ENCODE results near the gene DCANP1.

DNA sequence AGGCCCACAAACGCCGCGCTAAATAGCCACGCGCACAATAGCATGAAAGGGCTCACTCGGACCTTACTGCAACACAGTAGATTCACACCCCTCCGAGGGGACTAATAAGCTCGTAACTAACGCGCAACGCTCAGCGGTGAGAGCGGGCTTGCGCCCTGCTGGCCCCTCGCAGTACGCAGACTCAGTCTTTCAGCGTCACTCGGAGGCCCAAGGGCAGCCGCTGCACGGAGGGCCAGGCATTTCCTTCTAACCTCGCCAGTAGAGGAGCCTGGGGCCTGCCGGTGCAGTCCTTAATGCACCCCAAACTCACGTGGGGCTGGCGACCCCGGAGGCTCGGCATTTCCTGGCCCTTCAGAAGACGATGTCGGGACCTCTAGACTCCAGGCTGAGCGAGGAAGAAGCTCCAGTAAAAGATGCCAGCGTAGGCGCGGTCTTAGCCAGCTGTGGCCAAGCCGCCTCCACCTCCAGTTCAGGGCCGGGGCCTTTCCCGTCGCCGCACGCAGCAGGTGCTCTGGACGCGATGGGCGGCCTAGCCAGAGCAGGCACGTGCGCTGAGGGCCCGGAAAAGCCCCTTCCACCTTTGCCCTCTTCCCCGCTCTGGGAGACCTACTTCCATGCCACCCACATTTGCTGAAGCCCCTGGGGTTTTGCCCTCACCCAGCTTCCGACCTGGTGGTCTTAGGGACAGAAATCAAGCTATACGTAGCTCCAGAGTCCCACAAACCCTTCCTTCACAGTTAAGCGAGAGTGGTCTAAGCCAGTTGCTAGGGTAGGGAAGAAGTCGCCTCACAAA, 43.3 kb upstream of the DCANP1 start:
- TF ChIP-seq, protein P1, sequence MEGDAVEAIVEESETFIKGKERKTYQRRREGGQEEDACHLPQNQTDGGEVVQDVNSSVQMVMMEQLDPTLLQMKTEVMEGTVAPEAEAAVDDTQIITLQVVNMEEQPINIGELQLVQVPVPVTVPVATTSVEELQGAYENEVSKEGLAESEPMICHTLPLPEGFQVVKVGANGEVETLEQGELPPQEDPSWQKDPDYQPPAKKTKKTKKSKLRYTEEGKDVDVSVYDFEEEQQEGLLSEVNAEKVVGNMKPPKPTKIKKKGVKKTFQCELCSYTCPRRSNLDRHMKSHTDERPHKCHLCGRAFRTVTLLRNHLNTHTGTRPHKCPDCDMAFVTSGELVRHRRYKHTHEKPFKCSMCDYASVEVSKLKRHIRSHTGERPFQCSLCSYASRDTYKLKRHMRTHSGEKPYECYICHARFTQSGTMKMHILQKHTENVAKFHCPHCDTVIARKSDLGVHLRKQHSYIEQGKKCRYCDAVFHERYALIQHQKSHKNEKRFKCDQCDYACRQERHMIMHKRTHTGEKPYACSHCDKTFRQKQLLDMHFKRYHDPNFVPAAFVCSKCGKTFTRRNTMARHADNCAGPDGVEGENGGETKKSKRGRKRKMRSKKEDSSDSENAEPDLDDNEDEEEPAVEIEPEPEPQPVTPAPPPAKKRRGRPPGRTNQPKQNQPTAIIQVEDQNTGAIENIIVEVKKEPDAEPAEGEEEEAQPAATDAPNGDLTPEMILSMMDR (IDR thresholded peaks at IDR 0.05): no peak
- no peak for TF ChIP-seq ZFX (IDR thresholded peaks at IDR 0.05; ENCODE audit: borderline replicate concordance)

All from 22Rv1 (cell line).